NOMO-1 treated with dmso at 0.1 percent for 144 hours (cell line): ENCODE data around the gene IFT22.
"Not testable (repeated sequence)": the region's sequence is repeated elsewhere in the genome, so short reads cannot be mapped to it uniquely, and the experiment has no call there.

ENCODE experiments used
- DNase-seq: peaks from one replicate; lab custom pipeline; 2025; ENCODE audit not compliant: unreplicated experiment; lab: John Stamatoyannopoulos, UW

Gene IFT22

GRCh38 chr7:101278461-101279292, 42.9 kb downstream of the IFT22 start:
- DNase-seq: no peak

GRCh38 chr7:101277155-101277554, 44.5 kb downstream of the IFT22 start:
- DNase-seq: no peak

- no peak for DNase-seq
Observed at GRCh38 chr7:101273206-101273605, 48.4 kb downstream of the IFT22 start.

- DNase-seq: no peak
Observed at GRCh38 chr7:101271021-101271420, 50.6 kb downstream of the IFT22 start.

- no peak for DNase-seq
Observed at GRCh38 chr7:101269664-101270063, 51.9 kb downstream of the IFT22 start.

GRCh38 chr7:101265622-101266516, 55.7 kb downstream of the IFT22 start:
- DNase-seq: no peak

GRCh38 chr7:101264102-101264706, 57.4 kb downstream of the IFT22 start:
- DNase-seq: not testable (repeated sequence)
